NCI-H2081 treated with DMSO at 0.1 percent for 48 hours (cell line): ENCODE results near the gene PRKAA2.

Source experiments
- DNase-seq: peaks from one replicate; lab custom pipeline; 2025; lab: John Stamatoyannopoulos, UW

Gene PRKAA2

GRCh38 chr1:56654126-56654923 lies 9.2 kb downstream of the PRKAA2 start:
- no peak for DNase-seq

- no peak for DNase-seq
Observed at GRCh38 chr1:56655991-56656613, 11.0 kb downstream of the PRKAA2 start.

- DNase-seq, result no peak
Observed at GRCh38 chr1:56658254-56658653, 13.1 kb downstream of the PRKAA2 start.

- DNase-seq, result no peak
Observed at GRCh38 chr1:56660293-56660692, 15.2 kb downstream of the PRKAA2 start.

- no peak for DNase-seq
Observed at GRCh38 chr1:56663846-56664245, 18.7 kb downstream of the PRKAA2 start.

- DNase-seq, result no peak
Observed at GRCh38 chr1:56665384-56665783, 20.3 kb downstream of the PRKAA2 start.

GRCh38 chr1:56666112-56666608 lies 21.0 kb downstream of the PRKAA2 start:
- DNase-seq, result no peak

GRCh38 chr1:56670350-56670749 lies 25.2 kb downstream of the PRKAA2 start:
- DNase-seq, result no peak

GRCh38 chr1:56671085-56671484 lies 26.0 kb downstream of the PRKAA2 start:
- no peak for DNase-seq

- no peak for DNase-seq
Observed at GRCh38 chr1:56671542-56671941, 26.4 kb downstream of the PRKAA2 start.

- DNase-seq, result no peak
Observed at GRCh38 chr1:56672579-56672978, 27.5 kb downstream of the PRKAA2 start.

- DNase-seq, result no peak
Observed at GRCh38 chr1:56675763-56676162, 30.6 kb downstream of the PRKAA2 start.

GRCh38 chr1:56676571-56677035 lies 31.5 kb downstream of the PRKAA2 start:
- no peak for DNase-seq

GRCh38 chr1:56683569-56683968 lies 38.5 kb downstream of the PRKAA2 start:
- DNase-seq, result no peak

GRCh38 chr1:56686169-56686568 lies 41.1 kb downstream of the PRKAA2 start:
- DNase-seq, result no peak

GRCh38 chr1:56688522-56689026 lies 43.5 kb downstream of the PRKAA2 start:
- no peak for DNase-seq

- no peak for DNase-seq
Observed at GRCh38 chr1:56696663-56697062, 51.5 kb downstream of the PRKAA2 start.

GRCh38 chr1:56703747-56704146 lies 58.6 kb downstream of the PRKAA2 start:
- no peak for DNase-seq

GRCh38 chr1:56707379-56707778 lies 62.3 kb downstream of the PRKAA2 start:
- DNase-seq, result no peak

- no peak for DNase-seq
Observed at GRCh38 chr1:56709269-56709880, 64.3 kb downstream of the PRKAA2 start.

- DNase-seq, result no peak
Observed at GRCh38 chr1:56709995-56710394, 64.9 kb downstream of the PRKAA2 start.

GRCh38 chr1:56710646-56711045 lies 65.5 kb downstream of the PRKAA2 start:
- DNase-seq, result no peak

- no peak for DNase-seq
Observed at GRCh38 chr1:56712150-56712549, 67.0 kb downstream of the PRKAA2 start.
